HK-2 (cell line): ENCODE results near the gene GPSM1.

Experiments used
- DNase-seq: peaks from one replicate; pipeline ENCODE4 v3.0.0-alpha.2; 2018; ENCODE audit not compliant: unreplicated experiment

Gene GPSM1

GRCh38 chr9:136304981-136305380 is 22.4 kb upstream of the GPSM1 start:
- no peak for DNase-seq

- no peak for DNase-seq
These were observed 21.5 kb upstream of the GPSM1 start for GRCh38 chr9:136305804-136306203.

- no peak for DNase-seq
These were observed 20.8 kb upstream of the GPSM1 start for GRCh38 chr9:136306211-136307208.

- DNase-seq = no peak
These were observed 20.1 kb upstream of the GPSM1 start for GRCh38 chr9:136307215-136307750.

GRCh38 chr9:136308006-136308701 is 19.2 kb upstream of the GPSM1 start:
- no peak for DNase-seq

GRCh38 chr9:136308702-136309053 is 18.7 kb upstream of the GPSM1 start:
- no peak for DNase-seq

- DNase-seq = peak; percentile 52
These were observed 18.1 kb upstream of the GPSM1 start for GRCh38 chr9:136309101-136309801.

- no peak for DNase-seq
These were observed 17.5 kb upstream of the GPSM1 start for GRCh38 chr9:136309806-136310220.

- no peak for DNase-seq
These were observed 16.9 kb upstream of the GPSM1 start for GRCh38 chr9:136310273-136311030.

GRCh38 chr9:136311051-136312008 is 16.0 kb upstream of the GPSM1 start:
- peak; percentile 59 for DNase-seq

- no peak for DNase-seq
These were observed 15.3 kb upstream of the GPSM1 start for GRCh38 chr9:136312009-136312375.

- DNase-seq = peak; percentile 46
These were observed 14.9 kb upstream of the GPSM1 start for GRCh38 chr9:136312436-136312835.

GRCh38 chr9:136313111-136314055 is 14.0 kb upstream of the GPSM1 start:
- DNase-seq = no peak

GRCh38 chr9:136314056-136314416 is 13.3 kb upstream of the GPSM1 start:
- DNase-seq = no peak

GRCh38 chr9:136314944-136315343 is 12.4 kb upstream of the GPSM1 start:
- DNase-seq = no peak

GRCh38 chr9:136316271-136316751 is 11.0 kb upstream of the GPSM1 start:
- no peak for DNase-seq

- no peak for DNase-seq
These were observed 10.3 kb upstream of the GPSM1 start for GRCh38 chr9:136316896-136317676.

- no peak for DNase-seq
These were observed 9.6 kb upstream of the GPSM1 start for GRCh38 chr9:136317695-136318094.
